Measurements from ENCODE around the gene MRPL32.

The MRPL32 gene

GRCh38 chr7:42902331-42902730 is 29.8 kb upstream of the MRPL32 start:
- TF ChIP-seq, protein P1, sequence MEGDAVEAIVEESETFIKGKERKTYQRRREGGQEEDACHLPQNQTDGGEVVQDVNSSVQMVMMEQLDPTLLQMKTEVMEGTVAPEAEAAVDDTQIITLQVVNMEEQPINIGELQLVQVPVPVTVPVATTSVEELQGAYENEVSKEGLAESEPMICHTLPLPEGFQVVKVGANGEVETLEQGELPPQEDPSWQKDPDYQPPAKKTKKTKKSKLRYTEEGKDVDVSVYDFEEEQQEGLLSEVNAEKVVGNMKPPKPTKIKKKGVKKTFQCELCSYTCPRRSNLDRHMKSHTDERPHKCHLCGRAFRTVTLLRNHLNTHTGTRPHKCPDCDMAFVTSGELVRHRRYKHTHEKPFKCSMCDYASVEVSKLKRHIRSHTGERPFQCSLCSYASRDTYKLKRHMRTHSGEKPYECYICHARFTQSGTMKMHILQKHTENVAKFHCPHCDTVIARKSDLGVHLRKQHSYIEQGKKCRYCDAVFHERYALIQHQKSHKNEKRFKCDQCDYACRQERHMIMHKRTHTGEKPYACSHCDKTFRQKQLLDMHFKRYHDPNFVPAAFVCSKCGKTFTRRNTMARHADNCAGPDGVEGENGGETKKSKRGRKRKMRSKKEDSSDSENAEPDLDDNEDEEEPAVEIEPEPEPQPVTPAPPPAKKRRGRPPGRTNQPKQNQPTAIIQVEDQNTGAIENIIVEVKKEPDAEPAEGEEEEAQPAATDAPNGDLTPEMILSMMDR (IDR thresholded peaks at IDR 0.05; ENCODE audit: insufficient read depth, low read depth, low read length, missing control alignments) = no peak
- DNase-seq (ENCODE audit: low read depth) = no peak
- H3K4me3 ChIP-seq (ENCODE audit: low read depth, low read length) = no peak overlapping the region

DNA sequence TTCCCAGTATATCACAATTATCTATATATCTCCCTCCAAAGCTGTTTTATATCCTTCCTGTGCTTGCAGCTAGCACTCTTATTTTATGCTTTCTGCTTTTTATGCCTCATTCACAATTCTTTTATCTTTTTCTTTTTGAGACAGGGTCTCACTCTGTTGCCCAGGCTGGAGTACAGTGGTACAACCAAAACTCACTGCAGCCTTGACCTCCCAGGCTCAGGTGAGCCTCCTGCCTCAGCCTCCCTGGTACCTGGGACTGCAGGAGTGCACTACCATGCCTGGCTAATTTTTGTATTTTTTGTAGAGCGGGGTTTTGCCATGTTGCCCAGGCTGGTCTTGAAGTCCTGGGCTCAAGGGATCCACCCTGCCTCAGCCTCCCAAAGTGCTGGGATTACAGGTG is 26.0 kb upstream of the MRPL32 start:
- no peak for DNase-seq (ENCODE audit: low read depth)
- no peak overlapping the region for H3K4me3 ChIP-seq (ENCODE audit: low read depth, low read length)
- TF ChIP-seq, protein P1 (IDR thresholded peaks at IDR 0.05; ENCODE audit: insufficient read depth, low read depth, low read length, missing control alignments) = no peak

- no peak for DNase-seq (ENCODE audit: low read depth)
- TF ChIP-seq, protein P1 (IDR thresholded peaks at IDR 0.05; ENCODE audit: insufficient read depth, low read depth, low read length, missing control alignments) = no peak
- H3K4me3 ChIP-seq (ENCODE audit: low read depth, low read length) = no peak overlapping the region
These were observed 24.9 kb upstream of the MRPL32 start for GRCh38 chr7:42907316-42907715.

GRCh38 chr7:42910306-42910705 is 21.9 kb upstream of the MRPL32 start:
- TF ChIP-seq, protein P1 (IDR thresholded peaks at IDR 0.05; ENCODE audit: insufficient read depth, low read depth, low read length, missing control alignments) = no peak
- DNase-seq (ENCODE audit: low read depth) = no peak
- no peak overlapping the region for H3K4me3 ChIP-seq (ENCODE audit: low read depth, low read length)

DNA sequence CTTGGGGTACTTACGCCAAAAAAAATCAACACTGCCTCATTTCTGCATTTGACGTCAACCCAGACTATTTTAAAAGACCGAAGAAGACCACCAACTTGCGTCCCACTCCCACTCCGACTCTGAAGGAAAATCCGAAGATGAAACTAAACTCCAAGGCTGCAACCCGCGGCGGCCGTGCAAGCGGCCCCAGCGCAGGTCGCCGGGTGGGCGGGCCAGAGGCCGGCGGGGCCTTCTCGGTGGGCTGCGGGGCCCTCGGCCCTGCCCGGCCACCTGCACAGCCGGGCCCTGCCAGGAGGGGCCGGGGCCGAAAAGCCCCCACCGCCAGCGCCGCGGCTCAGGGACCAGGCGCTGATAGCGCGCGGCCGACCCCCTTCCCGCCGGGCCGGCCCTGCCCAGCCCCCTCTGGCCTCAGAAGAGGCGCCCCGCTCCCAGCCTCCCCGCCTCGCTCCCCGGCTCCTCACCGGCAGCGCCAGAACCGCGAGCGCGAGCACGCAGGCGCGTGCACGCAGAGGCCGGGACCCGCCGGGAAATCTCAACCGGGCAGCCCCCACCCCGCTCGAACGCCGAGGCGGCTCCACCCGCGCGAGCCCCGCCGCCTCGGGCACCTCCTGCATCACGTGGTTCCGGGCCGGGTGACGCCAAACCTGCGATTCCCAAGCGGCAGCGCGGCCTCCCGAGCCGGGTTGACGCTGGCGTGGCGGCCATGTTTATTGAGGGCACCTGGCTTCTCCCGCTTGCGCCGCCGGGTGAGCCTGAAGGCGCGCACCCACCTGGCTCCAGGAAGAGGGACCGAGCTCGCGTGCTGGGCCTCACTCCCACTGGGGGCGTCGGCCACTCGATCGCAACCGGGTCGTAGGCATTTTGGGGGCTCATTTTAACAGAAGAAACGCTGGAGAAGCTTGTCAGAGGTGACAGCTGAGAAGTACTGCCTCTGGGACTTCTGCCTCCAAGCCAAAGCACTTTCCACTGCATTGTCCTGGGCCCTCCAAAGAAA is 20.4 kb upstream of the MRPL32 start, which contains the start of gene C7orf25:
TSS of gene C7orf25 (minus strand) at position 617 of the 994 bp plus-strand sequence. CDS start 1,170 bp downstream, outside the sequence.
- peak; percentile 96 for DNase-seq (ENCODE audit: low read depth)
- TF ChIP-seq, protein P1 (IDR thresholded peaks at IDR 0.05; ENCODE audit: insufficient read depth, low read depth, low read length, missing control alignments) = no peak
- H3K4me3 ChIP-seq (ENCODE audit: low read depth, low read length) = peak within 1 kb of the TSS; percentile 76

- H3K4me3 ChIP-seq (ENCODE audit: low read depth, low read length) = no peak overlapping the region
- DNase-seq (ENCODE audit: low read depth) = no peak
- TF ChIP-seq, protein P1 (IDR thresholded peaks at IDR 0.05; ENCODE audit: insufficient read depth, low read depth, low read length, missing control alignments) = no peak
These were observed 18.6 kb upstream of the MRPL32 start for GRCh38 chr7:42913591-42913990.

All from GM12865 (cell line).